NCI-H446 treated with DMSO at 0.1 percent for 48 hours (cell line): ENCODE results near the gene ZFAND2B.

Experiments
- DNase-seq: peaks from one replicate; lab custom pipeline; 2025; lab: John Stamatoyannopoulos, UW

The ZFAND2B gene

GRCh38 chr2:219204425-219205164, 2.0 kb upstream of the ZFAND2B start:
- DNase-seq = no peak

DNA sequence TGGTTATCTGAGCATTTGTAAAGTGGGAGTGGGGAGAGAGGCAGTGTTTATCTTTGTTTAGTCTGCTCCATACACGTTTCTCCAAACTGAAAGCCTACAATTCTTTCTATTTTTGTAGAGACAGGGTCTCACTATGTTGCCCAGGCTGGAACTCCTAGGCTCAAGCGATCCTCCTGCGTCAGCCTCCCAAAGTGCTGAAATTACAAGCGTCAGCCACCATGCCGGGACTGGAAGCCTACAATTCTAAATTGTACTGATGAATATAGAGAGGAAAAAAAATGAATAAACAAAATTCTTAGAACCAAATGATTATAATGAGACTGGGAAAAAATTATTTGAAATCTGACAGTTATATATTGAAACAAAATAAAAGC, 1.4 kb upstream of the ZFAND2B start:
- DNase-seq = no peak

DNA sequence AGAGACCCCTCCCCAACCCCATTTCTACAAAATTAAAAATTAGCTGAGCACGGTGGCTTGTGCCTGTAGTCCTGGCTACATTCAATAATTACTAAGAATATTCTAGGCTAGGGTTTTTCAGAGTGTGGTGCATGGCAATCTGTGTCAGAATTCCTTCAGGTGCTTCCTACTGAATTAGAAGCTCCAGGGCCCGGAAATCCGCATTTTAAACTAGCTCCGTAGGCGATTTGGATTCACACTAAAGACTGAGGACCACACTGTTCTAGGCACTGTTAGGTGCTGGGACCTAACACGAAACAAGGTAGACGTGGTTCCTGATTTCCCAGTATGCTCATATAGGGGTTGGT, 628 bp upstream of the ZFAND2B start:
- no peak for DNase-seq

DNA sequence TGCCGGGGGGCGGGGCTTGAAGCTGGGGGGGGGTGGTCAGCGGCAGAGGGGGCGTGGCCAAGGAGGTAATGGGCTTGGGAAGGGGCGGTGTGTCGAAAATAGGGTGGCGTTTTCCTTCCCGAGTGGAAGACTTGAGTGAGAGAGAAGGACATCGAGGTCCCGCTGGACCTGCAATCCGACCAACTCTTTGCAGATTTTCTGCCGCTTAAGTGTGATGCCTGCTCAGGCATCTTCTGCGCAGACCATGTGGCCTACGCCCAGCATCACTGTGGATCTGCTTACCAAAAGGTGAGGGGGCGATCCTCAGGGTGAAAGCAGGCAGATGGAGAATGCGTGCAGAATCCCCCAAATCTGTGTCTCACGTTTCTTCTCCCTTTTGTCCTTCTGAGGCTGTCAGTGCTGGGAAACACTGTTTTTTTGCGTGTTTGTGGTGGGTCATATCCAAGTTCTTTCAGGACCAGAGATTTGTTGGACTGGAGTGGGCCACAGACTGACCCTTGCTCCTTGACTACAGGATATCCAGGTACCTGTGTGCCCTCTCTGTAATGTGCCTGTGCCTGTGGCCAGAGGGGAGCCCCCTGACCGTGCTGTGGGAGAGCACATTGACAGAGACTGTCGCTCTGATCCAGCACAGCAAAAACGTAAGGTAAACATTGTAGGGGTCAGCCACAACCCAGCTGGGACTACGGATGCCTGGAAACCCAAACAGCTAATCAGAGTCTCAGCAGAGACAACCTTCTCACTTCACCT, 727 bp downstream of the ZFAND2B start:
- no peak for DNase-seq

- DNase-seq = no peak
These were observed 1.5 kb downstream of the ZFAND2B start for GRCh38 chr2:219207884-219208740.

- no peak for DNase-seq
These were observed 2.9 kb downstream of the ZFAND2B start for GRCh38 chr2:219209236-219210195.

DNA sequence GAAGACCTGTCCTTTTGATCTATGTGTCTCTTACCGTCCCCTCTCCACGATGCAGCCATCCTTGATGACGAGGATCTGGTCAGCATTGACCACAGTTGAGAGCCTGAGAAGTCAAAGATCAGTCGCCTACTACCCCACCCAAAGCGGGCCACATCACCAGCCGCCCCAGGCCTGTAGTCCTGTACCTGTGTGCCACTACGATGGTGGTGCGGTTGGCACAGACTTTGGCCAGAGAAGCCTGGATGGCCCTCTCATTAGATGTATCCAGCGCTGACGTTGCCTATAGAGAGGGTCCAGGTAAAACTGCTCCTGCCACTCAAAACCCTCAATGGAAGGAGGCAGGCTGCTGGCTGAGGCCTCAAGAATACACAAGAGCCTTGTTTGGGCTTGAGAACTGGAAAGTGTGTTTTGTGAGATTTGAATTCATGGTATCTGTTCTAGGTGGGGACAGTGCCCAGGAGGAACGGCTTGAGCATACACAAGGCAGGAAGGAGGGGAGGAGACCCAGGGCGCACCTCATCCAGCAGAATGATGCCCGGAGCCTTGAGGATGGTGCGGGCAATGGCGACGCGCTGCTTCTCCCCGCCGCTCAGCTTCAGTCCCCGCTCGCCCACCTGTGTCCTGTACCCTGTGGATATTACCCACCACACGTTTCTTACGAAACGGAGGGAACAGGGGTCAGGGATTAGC, 3.8 kb downstream of the ZFAND2B start:
- no peak for DNase-seq

- no peak for DNase-seq
These were observed 4.3 kb downstream of the ZFAND2B start for GRCh38 chr2:219210886-219211362.

DNA sequence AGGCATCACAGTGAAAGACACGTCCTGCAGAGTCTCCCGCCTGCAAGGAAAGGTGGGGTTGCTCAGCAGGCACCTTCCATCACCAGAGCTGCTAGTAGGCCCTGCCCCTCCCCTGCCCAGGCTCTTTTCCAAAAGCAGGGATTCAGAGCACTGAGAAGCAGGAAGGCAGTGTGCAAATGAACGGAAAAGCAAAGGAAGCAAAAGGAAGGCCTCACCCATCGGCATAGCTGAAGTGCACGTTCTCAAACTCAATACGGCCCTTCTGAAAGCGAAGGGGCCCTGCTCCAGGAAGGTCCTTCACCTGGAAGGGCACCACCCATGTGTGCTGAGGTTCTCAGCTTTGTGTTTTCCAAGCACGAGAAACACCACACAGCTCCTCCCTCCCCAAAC, 6.4 kb downstream of the ZFAND2B start:
- no peak for DNase-seq

DNA sequence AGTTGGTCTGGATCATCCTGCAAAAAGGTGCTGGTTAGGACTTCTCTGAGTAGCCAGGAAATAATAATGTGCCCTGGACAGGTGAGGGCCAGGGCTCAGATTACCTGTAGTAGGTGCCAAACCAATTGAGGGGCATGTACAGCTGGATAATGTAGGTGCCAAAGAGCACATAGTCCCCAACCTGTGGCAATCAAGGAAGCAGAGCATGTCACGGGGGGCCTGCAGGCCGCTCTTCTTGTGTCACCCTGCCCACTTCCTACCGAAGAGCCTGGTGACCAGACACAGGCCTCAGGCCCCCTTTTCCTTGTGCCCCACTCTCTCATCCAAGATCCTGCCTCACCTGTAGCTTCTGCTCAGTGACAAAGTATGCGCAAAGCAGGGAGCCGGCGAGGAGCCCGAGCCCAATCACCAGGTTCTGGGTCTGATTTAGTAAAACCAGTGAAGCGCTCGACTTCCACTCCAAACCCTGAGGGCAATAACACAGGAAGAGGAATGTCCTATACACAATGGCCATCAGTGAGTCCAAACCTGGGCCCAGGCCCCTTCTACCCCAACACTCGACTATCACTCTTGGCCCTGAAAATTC, 7.0 kb downstream of the ZFAND2B start:
- no peak for DNase-seq

DNA sequence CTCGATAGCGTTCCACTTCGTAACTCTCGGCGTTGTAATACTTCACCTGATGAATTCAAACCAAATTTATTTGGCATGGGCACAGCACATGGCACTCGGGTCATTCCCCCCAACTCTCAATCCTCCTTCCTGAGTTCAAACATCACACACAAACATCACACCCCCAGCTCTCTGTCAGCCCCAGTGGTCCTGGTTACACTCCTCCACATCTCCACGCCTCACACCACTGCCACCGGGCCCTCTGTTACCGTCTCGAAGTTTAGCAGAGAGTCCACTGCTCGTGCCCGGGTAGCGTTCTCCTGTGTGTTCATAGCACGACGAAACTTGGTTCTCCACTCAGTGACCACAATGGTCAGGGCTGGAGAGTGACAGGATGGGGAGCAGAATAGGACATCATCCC, 7.6 kb downstream of the ZFAND2B start:
- no peak for DNase-seq

DNA sequence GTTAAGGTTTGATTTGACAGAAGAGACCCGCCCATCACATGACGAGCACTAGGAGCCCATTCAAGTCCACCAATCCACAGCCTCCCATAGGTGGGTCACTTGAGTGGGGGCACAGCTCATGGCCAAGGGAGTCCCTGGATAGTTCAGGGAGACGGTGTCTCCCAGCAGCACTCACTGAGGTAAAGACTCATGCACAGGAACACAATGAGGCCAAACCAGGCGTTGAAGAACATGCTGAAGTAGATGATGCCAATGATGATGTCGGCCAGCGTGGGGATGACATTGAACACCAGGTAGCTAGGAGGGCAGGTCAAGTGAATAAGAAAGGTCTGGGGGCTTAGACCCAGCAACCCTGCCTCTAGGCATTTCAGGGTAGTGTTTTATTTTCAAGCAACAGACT, 8.2 kb downstream of the ZFAND2B start:
- no peak for DNase-seq

- DNase-seq = no peak
These were observed 9.4 kb downstream of the ZFAND2B start for GRCh38 chr2:219215871-219216534.

GRCh38 chr2:219216535-219216915, 9.9 kb downstream of the ZFAND2B start:
- no peak for DNase-seq

- peak; percentile 87 for DNase-seq
These were observed 11.7 kb downstream of the ZFAND2B start for GRCh38 chr2:219218217-219218731.

DNA sequence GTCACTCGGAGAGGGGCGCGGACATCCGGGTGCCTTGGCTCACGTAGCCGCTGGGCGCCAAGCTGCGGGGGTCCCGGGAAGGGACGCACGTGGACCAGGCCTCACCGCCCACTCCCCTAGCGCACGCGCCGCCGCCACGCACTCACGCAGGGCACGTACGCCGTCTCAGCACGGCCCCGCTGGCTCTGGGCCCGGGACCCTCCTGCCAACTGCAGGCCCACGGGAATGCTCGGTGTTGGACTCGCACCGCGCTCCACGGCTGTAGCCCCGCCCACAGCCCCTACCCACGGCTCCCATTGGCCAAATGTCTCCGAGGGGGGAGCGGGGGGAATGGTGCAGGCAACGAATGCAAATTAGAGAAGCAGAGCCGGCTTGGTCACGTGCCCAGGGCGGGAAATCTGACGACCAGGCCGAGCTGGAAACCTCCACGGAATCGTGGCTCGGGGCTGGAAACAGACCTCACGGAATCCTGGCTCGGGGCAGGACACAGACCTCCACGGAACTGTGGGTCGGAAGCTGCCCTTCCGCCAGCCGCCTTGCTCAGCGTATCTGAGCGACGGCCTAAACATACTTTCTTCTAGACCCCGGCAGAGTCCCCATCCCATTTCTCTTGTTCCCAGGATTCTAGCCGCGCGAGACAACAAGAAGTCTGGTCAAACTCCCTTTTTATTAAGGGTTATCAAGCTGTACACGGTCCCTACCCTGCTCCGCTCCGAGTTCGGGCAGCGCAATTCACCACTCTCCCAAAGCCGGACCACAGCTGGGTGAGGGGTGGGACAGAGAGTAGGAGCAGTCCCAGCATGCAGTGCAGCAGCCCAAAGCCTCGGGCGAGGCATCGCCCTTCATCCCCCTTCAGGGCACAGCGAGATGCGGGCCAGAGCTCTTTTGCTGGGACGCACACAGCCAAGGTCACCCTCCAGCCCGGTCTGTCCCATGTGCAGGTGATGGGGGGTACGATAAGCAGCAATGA, 12.4 kb downstream of the ZFAND2B start, which contains the start of gene ABCB6:
ABCB6 (minus strand) TSS at position 227 of the 970 bp plus-strand sequence. CDS start 285 bp downstream, outside the sequence.
- DNase-seq = peak; percentile 91

GRCh38 chr2:219219784-219220532, 13.4 kb downstream of the ZFAND2B start:
- no peak for DNase-seq
